ENCODE measurements around the gene CD81.

CD81 gene

GRCh38 chr11:2385156-2386151, 8.3 kb downstream of the CD81 start:
- Histone ChIP-seq H3K9me2 (replicated peaks; ENCODE audit: low read depth, low read length) (no peaks in the 10 kb centered on the region), H3K9ac (ENCODE audit: low read depth, low read length, poor library complexity, severe bottlenecking) (peak overlapping the region; percentile 41), H2AFZ (ENCODE audit: low read length) (no peak overlapping the region), H3F3A (ENCODE audit: low read depth) (no peaks in the 10 kb centered on the region), H3K4me3 (ENCODE audit: low read length, poor library complexity, severe bottlenecking) (peak overlapping the region; percentile 46), H3K4me1 (ENCODE audit: insufficient read depth, low read length, poor library complexity, severe bottlenecking) (peaks cover 64% of the 10 kb centered on the region), H3K9me3 (ENCODE audit: insufficient read depth, low read depth, low read length) (no peaks in the 10 kb centered on the region), H3K27me3 (ENCODE audit: insufficient read depth, low read length, poor library complexity, severe bottlenecking) (no peaks in the 10 kb centered on the region), H3K4me2 (ENCODE audit: low read depth, low read length, poor library complexity, severe bottlenecking) (peak overlapping the region; percentile 45), H3K79me2 (ENCODE audit: insufficient read depth, low read length) (peaks cover 97% of the 10 kb centered on the region), H4K20me1 (ENCODE audit: insufficient read depth, low read length, poor library complexity, severe bottlenecking) (peaks cover 98% of the 10 kb centered on the region), H3K36me3 (ENCODE audit: insufficient read depth, low read length) (peaks cover 7% of the 10 kb centered on the region; the same call in 1 of the 2 replicates)
- TF ChIP-seq CTCF (conservative IDR thresholded peaks at IDR 0.05; ENCODE audit: low read length): no peak
- no peak for TF ChIP-seq EZH2phosphoT487 (IDR thresholded peaks at IDR 0.05; ENCODE audit: borderline replicate concordance)

- H3K4me3 ChIP-seq (ENCODE audit: low read length, poor library complexity, severe bottlenecking): peak overlapping the region; percentile 46
- H4K20me1 ChIP-seq (ENCODE audit: insufficient read depth, low read length, poor library complexity, severe bottlenecking): peaks cover 89% of the 10 kb centered on the region
- H3K4me1 ChIP-seq (ENCODE audit: insufficient read depth, low read length, poor library complexity, severe bottlenecking): peaks cover 60% of the 10 kb centered on the region
- H3K36me3 ChIP-seq (ENCODE audit: insufficient read depth, low read length): peaks cover 18% of the 10 kb centered on the region; the same call in 1 of the 2 replicates
- no peaks in the 10 kb centered on the region for H3K9me2 ChIP-seq (replicated peaks; ENCODE audit: low read depth, low read length)
- no peaks in the 10 kb centered on the region for H3K9me3 ChIP-seq (ENCODE audit: insufficient read depth, low read depth, low read length)
- H3F3A ChIP-seq (ENCODE audit: low read depth): no peaks in the 10 kb centered on the region
- H2AFZ ChIP-seq (ENCODE audit: low read length): no peak overlapping the region
- peaks cover 93% of the 10 kb centered on the region for H3K79me2 ChIP-seq (ENCODE audit: insufficient read depth, low read length)
- peak overlapping the region; percentile 62 for H3K9ac ChIP-seq (ENCODE audit: low read depth, low read length, poor library complexity, severe bottlenecking)
- H3K27me3 ChIP-seq (ENCODE audit: insufficient read depth, low read length, poor library complexity, severe bottlenecking): no peaks in the 10 kb centered on the region
- peak overlapping the region; percentile 45 for H3K4me2 ChIP-seq (ENCODE audit: low read depth, low read length, poor library complexity, severe bottlenecking)
- TF ChIP-seq CTCF (conservative IDR thresholded peaks at IDR 0.05; ENCODE audit: low read length) (no peak), EZH2phosphoT487 (IDR thresholded peaks at IDR 0.05; ENCODE audit: borderline replicate concordance) (no peak)
These were observed 9.5 kb downstream of the CD81 start for GRCh38 chr11:2386591-2386990.

GRCh38 chr11:2387266-2387987, 10.3 kb downstream of the CD81 start:
- peak overlapping the region; percentile 45 for H3K4me2 ChIP-seq (ENCODE audit: low read depth, low read length, poor library complexity, severe bottlenecking)
- TF ChIP-seq CTCF (conservative IDR thresholded peaks at IDR 0.05; ENCODE audit: low read length) (no peak), EZH2phosphoT487 (IDR thresholded peaks at IDR 0.05; ENCODE audit: borderline replicate concordance) (no peak)
- no peak overlapping the region for H2AFZ ChIP-seq (ENCODE audit: low read length)
- no peaks in the 10 kb centered on the region for H3F3A ChIP-seq (ENCODE audit: low read depth)
- peaks cover 90% of the 10 kb centered on the region for H3K79me2 ChIP-seq (ENCODE audit: insufficient read depth, low read length)
- no peaks in the 10 kb centered on the region for H3K27me3 ChIP-seq (ENCODE audit: insufficient read depth, low read length, poor library complexity, severe bottlenecking)
- peak overlapping the region; percentile 62 for H3K9ac ChIP-seq (ENCODE audit: low read depth, low read length, poor library complexity, severe bottlenecking)
- peaks cover 86% of the 10 kb centered on the region for H4K20me1 ChIP-seq (ENCODE audit: insufficient read depth, low read length, poor library complexity, severe bottlenecking)
- peaks cover 26% of the 10 kb centered on the region; the same call in 1 of the 2 replicates for H3K36me3 ChIP-seq (ENCODE audit: insufficient read depth, low read length)
- no peaks in the 10 kb centered on the region for H3K9me3 ChIP-seq (ENCODE audit: insufficient read depth, low read depth, low read length)
- peak overlapping the region; percentile 20 for H3K4me3 ChIP-seq (ENCODE audit: low read length, poor library complexity, severe bottlenecking)
- H3K9me2 ChIP-seq (replicated peaks; ENCODE audit: low read depth, low read length): no peaks in the 10 kb centered on the region
- H3K4me1 ChIP-seq (ENCODE audit: insufficient read depth, low read length, poor library complexity, severe bottlenecking): peaks cover 52% of the 10 kb centered on the region

Measured in Loucy (cell line).